IMR-90 (cell line): Measurements from ENCODE around the gene CHRNA1. TPM values are rescaled to one million over a fixed set of nuclear protein-coding genes. Genes with fewer than 3 reads are reported as not detected.

Experiments
- ATAC-seq: fragments of 200-7000 bp; cut with Tn5 transposase; 2 replicates; pipeline ENCODE4 v1.9.1; 2020; ENCODE audit warnings: low read depth, mild to moderate bottlenecking, moderate library complexity
- BruUV-seq: library from RNA; stranded (reverse); fragments of 400-500 nt; replicated peaks from 2 replicates; lab custom pipeline; 2021; lab: Mats Ljungman, UMichigan
- CTCF ChIA-PET: fragments of 300-600 bp; formaldehyde crosslinking; extraction: SDS; loops from one replicate; lab custom pipeline; 2021; ENCODE audit warnings: antibody characterized with exemption; lab: Yijun Ruan, JAX
- POLR2A ChIA-PET: fragments of 300-600 bp; sonication (Branson Sonifier 250); formaldehyde crosslinking; loops from one replicate; lab custom pipeline; 2022; ENCODE audit warnings: antibody characterized with exemption; ENCODE audit not compliant: unreplicated experiment; lab: Charles Lee
- DNase-seq: peaks from one replicate; pipeline ENCODE4 v3.0.0; 2013
- H2AFZ ChIP-seq: replicated peaks from 2 replicates; pipeline ENCODE3; 2013; ENCODE audit warnings: low read length, mild to moderate bottlenecking; ENCODE audit not compliant: poor library complexity
- H2AK5ac ChIP-seq: 2 replicates; pipeline ENCODE4 v1.6.1; 2013; ENCODE audit warnings: low read depth, low read length, inconsistent platforms
- H2AK9ac ChIP-seq: replicated peaks from 2 replicates; pipeline ENCODE3; 2013; ENCODE audit warnings: mild to moderate bottlenecking, low read depth, low read length, moderate library complexity; ENCODE audit not compliant: poor library complexity
- H2BK120ac ChIP-seq: 2 replicates; pipeline ENCODE4 v1.6.1; 2013; ENCODE audit warnings: low read depth, low read length, inconsistent platforms
- H2BK15ac ChIP-seq: 3 replicates; pipeline ENCODE4 v1.6.1; 2013; ENCODE audit warnings: low read depth, low read length, inconsistent platforms
- H2BK20ac ChIP-seq: 2 replicates; pipeline ENCODE4 v1.6.1; 2013; ENCODE audit warnings: low read depth, mild to moderate bottlenecking, inconsistent platforms, low read length, moderate library complexity
- H2BK5ac ChIP-seq: 2 replicates; pipeline ENCODE4 v1.6.1; 2013; ENCODE audit warnings: mild to moderate bottlenecking, low read depth, low read length, inconsistent platforms; ENCODE audit not compliant: poor library complexity, severe bottlenecking
- H3K14ac ChIP-seq: replicated peaks from 2 replicates; pipeline ENCODE4 v1.6.1; 2013; ENCODE audit warnings: low read depth, low read length, inconsistent platforms
- H3K18ac ChIP-seq: 2 replicates; pipeline ENCODE4 v1.6.1; 2013; ENCODE audit warnings: low read depth, low read length, control low read depth
- H3K23ac ChIP-seq: 2 replicates; pipeline ENCODE4 v1.6.1; 2013; ENCODE audit warnings: low read depth, low read length, inconsistent platforms
- H3K27ac ChIP-seq: 2 replicates; pipeline ENCODE4 v1.5.1; 2013; ENCODE audit warnings: mild to moderate bottlenecking, control low read depth, low read length; ENCODE audit not compliant: insufficient read depth
- H3K27me3 ChIP-seq: 2 replicates; pipeline ENCODE4 v1.6.1; 2013; ENCODE audit warnings: low read length; ENCODE audit not compliant: control insufficient read depth, insufficient read depth
- H3K36me3 ChIP-seq: 2 replicates; pipeline ENCODE4 v1.6.1; 2013; ENCODE audit warnings: low read length, mixed read lengths; ENCODE audit not compliant: control insufficient read depth, insufficient read depth
- H3K4ac ChIP-seq: 2 replicates; pipeline ENCODE4 v1.6.1; 2013; ENCODE audit warnings: low read depth, low read length, inconsistent platforms
- H3K4me1 ChIP-seq: 2 replicates; pipeline ENCODE4 v1.6.1; 2013; ENCODE audit warnings: low read length, mixed read lengths; ENCODE audit not compliant: control insufficient read depth, insufficient read depth
- H3K4me2 ChIP-seq: 2 replicates; pipeline ENCODE4 v1.6.1; 2013; ENCODE audit warnings: low read depth, mild to moderate bottlenecking, control low read depth, low read length, moderate library complexity
- H3K4me3 ChIP-seq: 2 replicates; pipeline ENCODE4 v1.5.1; 2013; ENCODE audit warnings: low read depth, mild to moderate bottlenecking, control low read depth, low read length, moderate library complexity; ENCODE audit not compliant: insufficient read depth
- H3K56ac ChIP-seq: 2 replicates; pipeline ENCODE4 v1.6.1; 2013; ENCODE audit warnings: low read length, inconsistent platforms; ENCODE audit not compliant: insufficient read depth; ENCODE audit errors: extremely low read depth
- H3K79me1 ChIP-seq, 2 experiments: 2 replicates each; pipeline ENCODE4 v1.6.1; 2013; ENCODE audit warnings: low read length in 2 of 2, inconsistent platforms in 1 of 2, low read depth in 1 of 2
- H3K9ac ChIP-seq: 2 replicates; pipeline ENCODE4 v1.6.1; 2013; ENCODE audit warnings: low read depth, low read length, control low read depth
- H3K9me1 ChIP-seq: 2 replicates; pipeline ENCODE4 v1.6.1; 2013; ENCODE audit warnings: low read length, inconsistent platforms; ENCODE audit not compliant: insufficient read depth
- H3K9me3 ChIP-seq: 2 replicates; pipeline ENCODE4 v1.6.1; 2013; ENCODE audit warnings: low read length; ENCODE audit not compliant: control insufficient read depth, insufficient read depth
- H4K20me1 ChIP-seq: 2 replicates; pipeline ENCODE4 v1.6.1; 2013; ENCODE audit warnings: low read length, inconsistent platforms; ENCODE audit not compliant: insufficient read depth
- H4K5ac ChIP-seq: 2 replicates; pipeline ENCODE4 v1.6.1; 2013; ENCODE audit warnings: mild to moderate bottlenecking, low read depth, low read length, control low read depth
- H4K8ac ChIP-seq, 2 experiments: 2 replicates each; pipeline ENCODE4 v1.6.1; 2013; ENCODE audit warnings: low read depth in 2 of 2, low read length in 2 of 2, control low read depth in 1 of 2, inconsistent platforms in 1 of 2
- H4K91ac ChIP-seq: 2 replicates; pipeline ENCODE4 v1.6.1; 2013; ENCODE audit warnings: low read depth, low read length, inconsistent platforms; ENCODE audit not compliant: insufficient read depth
- BHLHE40 ChIP-seq: fragments of 150-350 bp; IDR thresholded peaks from 2 replicates; pipeline ENCODE4 v1.6.1; 2016; ENCODE audit warnings: mild to moderate bottlenecking, low read depth, low read length
- CTCF ChIP-seq: conservative IDR thresholded peaks from 2 replicates; pipeline ENCODE4 v1.5.1; 2012; ENCODE audit warnings: mild to moderate bottlenecking, low read depth, low read length, improper control_type of control experiment
- MXI1 ChIP-seq: IDR thresholded peaks from 2 replicates; pipeline ENCODE4 v1.6.1; 2012; ENCODE audit warnings: low read depth, mild to moderate bottlenecking, low read length, moderate library complexity, borderline replicate concordance
- NFE2L2 ChIP-seq: fragments of 150-350 bp; IDR thresholded peaks from 2 replicates; pipeline ENCODE4 v1.6.1; 2016; ENCODE audit warnings: low read depth, mild to moderate bottlenecking, low read length
- POLR2A ChIP-seq: IDR thresholded peaks from 2 replicates; pipeline ENCODE4 v1.6.1; 2012; ENCODE audit warnings: mild to moderate bottlenecking, low read depth, low read length
- RAD21 ChIP-seq: IDR thresholded peaks from 2 replicates; pipeline ENCODE4 v1.6.1; 2012; ENCODE audit warnings: low read length, improper control_type of control experiment
- RCOR1 ChIP-seq: IDR thresholded peaks from 2 replicates; pipeline ENCODE4 v1.6.1; 2012; ENCODE audit warnings: mild to moderate bottlenecking, low read length, improper control_type of control experiment; ENCODE audit not compliant: insufficient replicate concordance
- RFX5 ChIP-seq: IDR thresholded peaks from 2 replicates; pipeline ENCODE4 v1.8.0; 2012; ENCODE audit warnings: low read depth, mild to moderate bottlenecking, low read length, moderate library complexity
- WGBS, 2 experiments: methylation state at CpG; one replicate each; pipeline versions ENCODE4 v1.1.5 to v1.1.7; 2013; ENCODE audit warnings: missing lambda C conversion rate in 2 of 2; ENCODE audit not compliant: insufficient read length in 1 of 2; ENCODE audit errors: extremely low coverage in 2 of 2; 5-methylcytosine and 5-hydroxymethylcytosine counted together
- dilution Hi-C: fragments of 300-500 bp; cut with HindIII; formaldehyde crosslinking; loops from one replicate; pipeline ENCODE4 v1.14.3; 2018; ENCODE audit warnings: low sequenced_read_pairs; ENCODE audit not compliant: unreplicated experiment
- in situ Hi-C: fragments of 300-500 bp; cut with MboI; formaldehyde crosslinking; loops from 3 replicates; pipeline ENCODE4 v1.14.3; 2019; ENCODE audit warnings: low sequenced_read_pairs, inconsistent platforms, mixed read lengths
- intact Hi-C: fragments of 100-400 bp; cut with micrococcal nuclease; formaldehyde crosslinking; loops from 2 replicates; pipeline ENCODE4 v1.10.0; 2022
- polyA plus RNA-seq, 3 experiments: library from polyadenylated mRNA; depleted of rRNA; stranded (reverse); fragments of >200 nt; gene quantifications; 2 replicates each; pipeline ENCODE4 v1.2.3, GENCODE V29; 2012; ENCODE audit warnings: low replicate concordance in 1 of 3
- total RNA-seq: library from RNA; depleted of rRNA; stranded (reverse); fragments of >200 nt; gene quantifications from 2 replicates; pipeline ENCODE4 v1.2.3, GENCODE V29; 2012

The CHRNA1 gene
- total and polyA plus RNA-seq, 2 of the 4 experiments (the other 2 are of a cell fraction), result 0.75 to 0.90 TPM

GRCh38 chr2:174797781-174798276 is 33.6 kb upstream of the CHRNA1 start:
- Histone ChIP-seq H3K4ac (peak overlapping the region; percentile 10; the same call in 1 of the 2 replicates), H2BK20ac (peak overlapping the region; percentile 81), H3K4me1 (peaks cover 44% of the 10 kb centered on the region), H3K27ac (peak overlapping the region; percentile 71; the same call in 1 of the 2 replicates), H3K56ac (no peak overlapping the region), H4K20me1 (no peaks in the 10 kb centered on the region), H3K27me3 (no peaks in the 10 kb centered on the region), H2AK9ac (no peak overlapping the region), H3K79me1 (peaks cover 0 to 9% of the 10 kb centered on the region in 2 experiments; a peak in 2 of 4 replicates), H4K91ac (peak overlapping the region; percentile 41; the same call in 1 of the 2 replicates), H4K8ac (0 out of 4 replicates have a peak overlapping the region, but pooled peaks of 1 of the 2 experiments have one; percentile 25), H3K4me2 (peak overlapping the region; percentile 39; the same call in 1 of the 2 replicates), H3K9me3 (no peaks in the 10 kb centered on the region), H3K23ac (peak overlapping the region; percentile 31; the same call in 1 of the 2 replicates), H3K14ac (peak overlapping the region; percentile 41), H3K36me3 (peaks cover 5% of the 10 kb centered on the region), H4K5ac (peak overlapping the region; percentile 76; the same call in 1 of the 2 replicates), H2BK120ac (peak overlapping the region; percentile 75), H2AK5ac (peak overlapping the region; percentile 37), H3K4me3 (no peak overlapping the region), H3K9ac (no peak overlapping the region), H2AFZ (no peak overlapping the region), H2BK15ac (peak overlapping the region; percentile 86; the same call in 2 of the 3 replicates), H3K18ac (peak overlapping the region; percentile 84), H2BK5ac (peak overlapping the region; percentile 63), H3K9me1 (peaks cover 12% of the 10 kb centered on the region)
- TF ChIP-seq RCOR1 (no peak), MXI1 (no peak), RAD21 (no peak), RFX5 (no peak), POLR2A (no peak), CTCF (no peak), BHLHE40 (no peak), NFE2L2 (no peak)
- no CpG with 5 or more reads among the region's 1 CpG for WGBS, 2 experiments
- ChIA-PET CTCF (interaction anchor here (0.9 kb wide), 1 partner anchor 23 kb away, joined by 3 read pairs; no protein-coding TSS in a partner anchor), POLR2A (interaction anchor here (0.6 kb wide), 1 partner anchor 10 kb away, joined by 6 read pairs; no protein-coding TSS in a partner anchor)
- dilution Hi-C loops (no loop called here), in situ Hi-C loops (no loop called here), intact Hi-C loops (no loop called here)
- peak; percentile 19 for ATAC-seq
- peak; percentile 76 for DNase-seq
- BruUV-seq, result no TSS peak
